ENCODE measurements around the gene DOCK3.

The DOCK3 gene, protein sequence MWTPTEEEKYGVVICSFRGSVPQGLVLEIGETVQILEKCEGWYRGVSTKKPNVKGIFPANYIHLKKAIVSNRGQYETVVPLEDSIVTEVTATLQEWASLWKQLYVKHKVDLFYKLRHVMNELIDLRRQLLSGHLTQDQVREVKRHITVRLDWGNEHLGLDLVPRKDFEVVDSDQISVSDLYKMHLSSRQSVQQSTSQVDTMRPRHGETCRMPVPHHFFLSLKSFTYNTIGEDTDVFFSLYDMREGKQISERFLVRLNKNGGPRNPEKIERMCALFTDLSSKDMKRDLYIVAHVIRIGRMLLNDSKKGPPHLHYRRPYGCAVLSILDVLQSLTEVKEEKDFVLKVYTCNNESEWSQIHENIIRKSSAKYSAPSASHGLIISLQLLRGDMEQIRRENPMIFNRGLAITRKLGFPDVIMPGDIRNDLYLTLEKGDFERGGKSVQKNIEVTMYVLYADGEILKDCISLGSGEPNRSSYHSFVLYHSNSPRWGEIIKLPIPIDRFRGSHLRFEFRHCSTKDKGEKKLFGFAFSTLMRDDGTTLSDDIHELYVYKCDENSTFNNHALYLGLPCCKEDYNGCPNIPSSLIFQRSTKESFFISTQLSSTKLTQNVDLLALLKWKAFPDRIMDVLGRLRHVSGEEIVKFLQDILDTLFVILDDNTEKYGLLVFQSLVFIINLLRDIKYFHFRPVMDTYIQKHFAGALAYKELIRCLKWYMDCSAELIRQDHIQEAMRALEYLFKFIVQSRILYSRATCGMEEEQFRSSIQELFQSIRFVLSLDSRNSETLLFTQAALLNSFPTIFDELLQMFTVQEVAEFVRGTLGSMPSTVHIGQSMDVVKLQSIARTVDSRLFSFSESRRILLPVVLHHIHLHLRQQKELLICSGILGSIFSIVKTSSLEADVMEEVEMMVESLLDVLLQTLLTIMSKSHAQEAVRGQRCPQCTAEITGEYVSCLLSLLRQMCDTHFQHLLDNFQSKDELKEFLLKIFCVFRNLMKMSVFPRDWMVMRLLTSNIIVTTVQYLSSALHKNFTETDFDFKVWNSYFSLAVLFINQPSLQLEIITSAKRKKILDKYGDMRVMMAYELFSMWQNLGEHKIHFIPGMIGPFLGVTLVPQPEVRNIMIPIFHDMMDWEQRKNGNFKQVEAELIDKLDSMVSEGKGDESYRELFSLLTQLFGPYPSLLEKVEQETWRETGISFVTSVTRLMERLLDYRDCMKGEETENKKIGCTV (N-terminal part only)

DNA sequence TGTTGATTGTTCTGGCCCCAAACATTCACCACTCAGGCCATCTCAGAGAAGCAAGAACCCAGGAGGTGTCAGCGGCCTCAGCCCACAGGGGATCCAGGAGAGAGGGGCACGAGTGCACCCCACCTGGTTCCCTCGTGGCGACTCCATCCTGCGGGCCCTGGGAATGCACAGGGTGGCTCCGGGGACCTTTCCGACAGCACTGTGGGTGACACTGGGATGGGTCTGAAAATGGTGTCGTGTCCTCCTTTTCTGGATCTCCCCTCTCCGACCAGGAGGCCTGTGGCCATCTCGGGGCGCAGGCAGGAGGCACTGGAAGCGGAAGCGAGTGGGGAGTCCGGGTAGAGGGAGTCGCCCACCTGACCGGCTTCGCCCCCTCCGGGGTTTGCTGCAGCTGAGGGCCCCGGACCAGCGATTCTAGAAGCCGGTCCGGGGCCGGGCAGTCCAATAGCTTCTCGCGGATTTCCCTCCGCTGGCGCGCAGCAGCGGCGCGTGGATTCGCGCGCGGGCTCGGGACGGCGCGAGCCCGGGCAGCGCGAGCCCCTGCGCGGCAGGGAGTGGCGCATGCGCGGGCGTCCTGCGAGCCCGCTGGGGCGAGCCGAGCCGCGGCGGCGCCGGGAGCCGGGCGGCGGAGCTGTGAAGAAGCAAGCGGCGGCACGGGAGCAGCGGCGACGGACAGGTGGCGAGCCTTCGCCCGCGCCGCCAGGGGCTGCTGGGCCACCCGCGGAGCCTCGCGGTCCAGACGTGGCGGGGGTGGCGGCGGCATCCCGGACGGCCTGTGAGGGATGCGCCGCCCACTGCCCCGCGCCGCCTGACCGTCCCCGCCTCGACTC, at the start of gene DOCK3:
Gene DOCK3, plus strand, starts transcription at position 579 of the 830 bp plus-strand sequence. CDS start 337 bp downstream, outside the sequence.
- peak; percentile 58 for DNase-seq

GRCh38 chr3:50625231-50626182, 49.2 kb upstream of the DOCK3 start:
- DNase-seq: no peak

DNA sequence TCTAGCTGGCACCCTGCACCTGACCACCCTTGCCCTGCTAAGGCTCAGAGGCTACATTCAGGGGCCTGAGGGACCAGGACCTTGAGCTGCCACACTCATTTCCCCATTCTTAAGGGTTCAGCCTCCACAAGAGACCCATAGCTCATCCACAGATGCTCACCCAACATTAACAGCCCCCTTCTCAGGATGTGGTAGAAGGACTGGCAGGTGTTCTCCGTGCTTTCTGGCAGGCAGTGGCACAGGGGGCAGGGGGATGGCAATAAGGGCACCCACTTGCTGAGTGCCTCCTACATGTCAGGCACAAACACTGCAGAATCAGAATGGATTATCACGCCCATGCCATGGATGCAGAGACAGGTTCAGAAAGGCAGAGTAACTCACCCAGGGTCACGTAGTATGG, 48.3 kb upstream of the DOCK3 start:
- DNase-seq: no peak

DNA sequence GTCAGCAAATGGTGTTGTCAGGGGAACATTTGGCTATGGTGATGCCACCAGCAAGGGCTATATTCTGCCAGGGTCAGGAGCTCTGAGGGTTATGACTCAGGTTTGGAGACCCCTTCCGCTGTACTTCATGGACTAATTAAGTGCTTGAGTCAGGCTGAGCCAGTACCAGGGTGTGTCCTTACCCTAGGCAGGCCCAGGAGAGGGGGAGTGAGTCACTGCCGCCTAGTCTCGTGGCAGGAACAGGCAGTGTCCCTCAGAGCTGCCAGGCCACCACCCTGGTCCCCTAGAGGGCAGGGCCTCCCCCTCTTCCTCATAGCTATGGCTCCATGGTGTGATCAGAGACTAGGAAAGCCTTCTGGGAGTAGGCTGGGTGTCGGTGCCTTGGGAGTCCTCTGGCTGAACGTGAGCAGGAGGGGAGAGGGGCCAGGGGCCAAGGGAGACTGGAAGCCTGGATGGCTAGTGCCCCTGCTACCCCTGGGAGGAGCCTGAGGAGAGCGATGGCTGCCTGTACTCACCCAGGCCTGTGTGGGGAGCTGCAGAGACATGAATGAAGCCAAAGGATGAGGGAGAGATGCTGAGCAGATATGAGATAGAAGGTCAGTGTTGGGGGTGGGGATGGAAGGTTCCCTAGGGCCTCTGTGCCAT, 47.2 kb upstream of the DOCK3 start:
- DNase-seq: no peak

DNA sequence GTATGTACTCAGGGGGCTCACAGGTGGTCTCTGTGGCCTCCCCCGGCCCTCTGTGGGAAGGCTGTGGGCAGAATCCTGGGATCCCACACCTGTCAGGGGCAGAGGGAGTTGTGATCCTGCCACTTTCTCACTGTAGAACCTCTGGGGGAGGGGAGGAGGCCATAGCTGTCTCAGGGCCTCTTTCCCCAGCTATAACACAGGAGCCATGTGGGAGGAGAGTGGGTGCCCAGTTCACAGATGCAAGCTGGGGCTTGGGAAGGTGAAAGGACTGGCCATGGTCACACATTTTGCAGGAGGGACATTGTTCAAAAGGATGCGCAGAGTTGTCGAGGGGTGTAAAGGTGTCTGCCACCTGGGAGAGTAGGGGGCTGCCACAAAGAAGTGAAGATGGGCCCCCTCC, 46.1 kb upstream of the DOCK3 start:
- DNase-seq: no peak

DNA sequence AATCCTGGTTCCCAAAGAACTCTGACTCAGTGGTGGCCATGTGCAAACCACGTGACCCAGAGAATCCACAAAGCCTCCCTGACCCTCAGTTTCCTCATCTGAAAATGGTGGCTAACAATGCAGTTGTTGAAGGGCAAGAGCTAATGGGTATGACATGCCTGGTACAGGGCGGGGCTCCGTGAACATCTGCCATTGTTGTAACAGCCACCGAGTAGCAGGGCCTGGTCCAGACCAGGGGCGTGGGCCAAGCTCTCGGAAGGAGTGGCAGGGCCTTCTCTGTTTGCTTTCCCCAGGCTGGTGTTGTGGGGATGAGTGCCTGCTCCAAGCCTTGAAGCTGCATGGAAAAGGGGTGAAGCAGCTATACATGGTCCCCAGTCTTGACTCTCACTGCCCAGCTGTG, 44.3 kb upstream of the DOCK3 start:
- no peak for DNase-seq

DNA sequence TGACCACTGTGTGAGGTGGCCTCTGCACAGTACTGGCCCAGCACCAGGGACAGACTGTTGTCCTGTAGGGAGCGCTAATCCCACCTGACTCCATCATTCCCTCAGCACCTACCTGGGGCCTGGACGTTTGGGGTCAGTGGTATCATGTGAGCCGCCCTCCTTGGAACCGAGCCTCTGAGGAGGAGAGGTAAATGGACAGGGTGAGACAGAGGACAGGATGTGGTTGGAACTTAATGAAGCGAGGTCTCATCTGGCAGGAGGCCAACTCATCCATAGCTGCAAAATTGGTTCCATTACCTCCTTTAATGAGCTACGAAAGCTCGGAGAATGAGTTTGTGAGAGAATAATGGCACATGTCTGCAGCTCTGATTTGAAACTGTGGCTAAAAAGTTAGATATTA, 43.9 kb upstream of the DOCK3 start:
- no peak for DNase-seq

GRCh38 chr3:50632450-50632849, 42.3 kb upstream of the DOCK3 start:
- DNase-seq: no peak

DNA sequence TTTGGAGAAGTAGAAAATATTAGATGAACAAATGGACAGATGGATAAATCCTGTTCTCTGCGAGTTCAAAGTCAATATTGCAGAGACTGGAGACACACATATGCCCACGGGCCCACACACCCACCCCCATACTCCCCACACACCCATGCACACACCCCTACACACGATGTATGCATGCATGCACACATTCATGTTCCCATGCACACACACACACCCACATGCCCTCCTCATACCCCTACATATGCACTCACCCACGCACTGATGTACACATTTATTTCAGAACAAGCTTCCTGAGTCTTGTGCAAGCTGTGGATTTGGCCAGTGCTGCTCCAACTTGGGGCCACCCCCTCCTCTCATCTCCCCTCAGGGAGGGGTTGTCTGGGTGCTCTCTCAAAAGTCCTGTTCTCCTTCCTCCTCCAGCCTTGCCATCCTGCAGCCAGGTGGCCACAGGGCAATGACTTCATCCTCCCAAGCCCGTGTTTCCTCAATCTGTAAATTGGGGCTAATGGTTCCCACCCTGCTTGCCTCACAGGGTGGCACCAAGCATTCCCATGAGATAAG, 41.4 kb upstream of the DOCK3 start:
- DNase-seq: no peak

GRCh38 chr3:50635066-50635465, 39.7 kb upstream of the DOCK3 start:
- DNase-seq: no peak

DNA sequence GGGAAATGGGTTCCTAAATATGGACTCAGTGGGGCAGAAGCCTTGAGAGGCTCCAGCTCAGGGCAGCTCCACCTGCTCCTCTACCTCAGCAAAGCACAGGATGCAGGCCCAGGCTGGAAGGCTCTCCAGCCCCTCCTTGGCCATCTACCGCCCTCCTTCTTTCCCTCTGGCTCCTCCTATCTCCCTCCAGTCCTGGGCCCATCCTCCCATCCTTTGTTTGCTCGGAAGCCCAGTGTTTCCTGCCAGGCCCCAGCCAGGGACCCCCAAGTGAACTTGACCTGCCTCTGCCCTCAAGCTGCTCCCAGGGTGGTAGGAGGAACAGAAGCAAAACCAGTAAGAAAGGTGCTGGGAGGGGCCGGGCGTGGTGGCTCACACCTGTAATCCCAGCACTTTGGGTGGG, 37.7 kb upstream of the DOCK3 start:
- no peak for DNase-seq

DNA sequence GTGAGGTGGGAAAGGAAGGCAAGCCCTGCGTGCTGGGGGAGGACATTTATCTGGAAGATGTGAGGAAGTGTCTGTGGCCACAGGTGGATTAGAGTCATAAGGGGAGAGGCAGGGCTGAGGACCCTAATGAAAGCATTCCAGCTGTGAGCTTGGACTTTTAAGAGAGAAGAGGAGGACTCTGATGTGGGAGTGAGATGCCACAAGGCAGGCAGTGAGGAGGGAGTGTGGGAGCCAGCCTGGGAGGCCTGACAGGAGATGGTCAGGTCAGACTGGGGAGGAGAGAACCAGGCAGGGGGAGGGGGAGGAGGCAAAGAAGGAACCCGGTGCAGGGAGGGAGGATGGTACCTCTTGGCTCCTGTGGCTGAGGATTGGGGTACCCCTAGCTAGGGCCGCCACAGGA, 36.8 kb upstream of the DOCK3 start:
- no peak for DNase-seq

DNA sequence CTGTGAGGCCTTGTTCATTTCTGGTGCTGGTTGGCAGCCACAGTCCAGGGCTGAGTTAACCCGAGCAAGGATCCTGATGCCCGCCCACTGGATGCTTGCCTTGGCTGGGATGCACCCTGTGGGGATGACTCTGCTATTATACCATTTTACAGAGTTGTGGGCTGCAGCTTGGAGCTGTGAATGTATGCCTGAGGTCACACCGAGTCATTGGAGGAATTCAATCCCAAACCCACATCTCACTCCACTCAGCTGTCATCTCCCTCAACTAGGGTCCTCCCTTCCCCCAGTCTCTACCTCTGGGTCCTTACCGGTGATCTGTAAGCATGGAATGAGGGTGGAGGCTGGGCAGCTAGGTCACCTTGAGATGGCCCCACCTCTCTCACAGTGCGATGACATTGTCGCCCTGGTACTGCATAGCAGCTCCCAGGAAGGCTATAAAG, 35.7 kb upstream of the DOCK3 start:
- peak; percentile 61 for DNase-seq

DNA sequence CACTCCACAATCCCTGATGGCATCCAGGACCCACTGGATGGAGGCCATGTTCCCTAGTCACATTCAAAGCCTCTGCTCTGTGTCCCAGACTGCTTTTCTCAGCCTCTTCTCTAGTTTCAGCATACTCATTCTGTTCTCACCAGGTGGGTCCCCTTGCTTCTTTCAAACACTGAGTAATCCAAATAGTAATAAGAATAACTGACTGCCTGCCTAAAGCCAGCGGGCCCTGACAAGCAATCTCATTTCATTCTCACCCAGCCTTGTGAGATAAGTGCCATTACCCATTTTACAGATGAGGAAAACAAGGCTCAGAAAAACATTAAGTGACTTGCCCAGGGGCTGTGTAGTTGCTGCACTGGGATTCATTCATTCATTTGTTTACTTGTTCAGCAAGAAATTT, 32.3 kb upstream of the DOCK3 start:
- no peak for DNase-seq

DNA sequence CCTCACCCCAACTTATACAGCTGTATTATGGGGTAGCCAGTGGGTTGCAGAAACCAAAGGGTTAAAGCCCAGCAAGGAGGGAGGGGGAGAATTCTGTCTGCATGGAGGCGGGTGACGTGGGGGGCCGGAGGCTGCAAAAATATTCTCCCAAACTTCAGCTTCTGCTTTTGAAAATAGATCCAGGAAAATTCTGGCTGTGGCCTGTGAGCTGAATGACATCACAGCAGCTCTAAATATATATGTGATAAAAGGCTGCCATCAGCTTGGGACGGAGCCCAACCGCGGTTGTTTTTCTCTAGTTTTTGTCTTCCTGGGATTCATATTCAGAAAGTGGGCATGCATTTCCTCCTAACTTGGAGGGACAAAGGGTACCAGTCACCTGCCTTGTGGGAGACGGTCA, 30.2 kb upstream of the DOCK3 start:
- DNase-seq: peak; percentile 62

DNA sequence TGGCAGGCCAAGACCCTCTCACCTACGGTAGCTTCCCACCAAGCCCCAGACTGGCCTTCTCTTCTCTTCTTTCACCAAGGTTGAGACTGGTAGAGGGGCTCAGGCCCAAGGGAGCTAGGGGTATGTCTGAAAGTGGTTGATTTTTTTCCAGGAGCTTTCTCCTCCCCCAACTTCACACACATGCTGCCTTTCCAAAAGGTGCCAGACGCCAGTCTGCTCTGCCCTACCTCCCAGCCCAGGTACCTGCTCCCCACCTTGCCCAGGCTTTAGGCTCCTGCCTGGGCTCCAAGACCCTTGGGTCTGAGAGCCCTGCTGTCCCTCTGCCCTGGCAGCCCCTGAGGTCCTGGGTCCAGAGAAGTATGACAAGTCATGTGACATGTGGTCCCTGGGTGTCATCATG, 29.3 kb upstream of the DOCK3 start:
- no peak for DNase-seq

DNA sequence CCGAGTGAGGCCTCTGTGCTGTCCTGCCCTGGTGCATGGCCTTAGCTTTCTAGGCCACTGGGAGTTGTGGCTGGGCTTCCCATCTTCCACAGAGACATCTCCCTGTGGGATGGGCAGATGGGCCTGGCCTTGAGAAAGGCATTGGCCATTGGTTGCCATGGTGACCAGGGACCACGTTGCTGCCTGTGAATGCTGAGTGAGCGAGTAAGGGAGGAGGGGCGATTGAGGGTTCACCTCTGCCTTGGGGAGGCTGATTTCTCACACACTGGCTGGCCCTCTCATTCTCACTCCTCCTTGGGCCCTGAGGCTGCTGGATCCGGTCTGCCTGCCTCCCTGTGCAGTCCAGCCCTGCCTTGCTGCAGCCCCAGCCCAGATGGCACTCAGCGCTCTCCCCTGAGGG, 26.4 kb upstream of the DOCK3 start:
- DNase-seq: no peak

GRCh38 chr3:50648944-50649343, 25.8 kb upstream of the DOCK3 start:
- no peak for DNase-seq

- DNase-seq: no peak
Observed at GRCh38 chr3:50649451-50649931, 25.2 kb upstream of the DOCK3 start.

- DNase-seq: no peak
Observed at GRCh38 chr3:50650018-50650417, 24.7 kb upstream of the DOCK3 start.

Measured in femur (tissue), 1 donor.